ENCODE data around the gene HAPSTR1. TPM values are rescaled to one million over a fixed set of nuclear protein-coding genes. Genes with fewer than 3 reads are reported as not detected.
A peak's percentile ranks its signal among the peaks of the same experiment; 100 is the strongest.

The HAPSTR1 gene
- total RNA-seq, 1 donor: 77.6 TPM

DNA sequence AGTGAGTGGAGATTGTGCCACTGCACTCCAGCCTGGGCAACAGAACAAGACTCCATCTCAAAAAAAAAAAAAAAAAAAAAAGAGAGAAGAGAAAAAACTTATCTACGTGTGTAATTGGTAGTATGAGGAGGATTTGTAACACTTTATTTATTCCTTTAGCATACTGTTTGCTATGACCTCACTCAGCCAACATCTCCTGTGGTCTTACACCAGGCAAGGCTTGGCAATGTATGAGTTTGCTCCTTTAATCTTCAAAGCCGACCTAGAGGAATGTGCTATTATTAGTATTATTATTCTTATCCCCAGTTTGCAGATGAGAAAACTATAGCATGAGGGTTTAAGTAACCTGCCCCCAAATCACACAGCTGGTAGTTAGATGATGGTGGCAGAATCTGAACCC lies 35.8 kb upstream of the HAPSTR1 start:
- TF ChIP-seq, protein P1, sequence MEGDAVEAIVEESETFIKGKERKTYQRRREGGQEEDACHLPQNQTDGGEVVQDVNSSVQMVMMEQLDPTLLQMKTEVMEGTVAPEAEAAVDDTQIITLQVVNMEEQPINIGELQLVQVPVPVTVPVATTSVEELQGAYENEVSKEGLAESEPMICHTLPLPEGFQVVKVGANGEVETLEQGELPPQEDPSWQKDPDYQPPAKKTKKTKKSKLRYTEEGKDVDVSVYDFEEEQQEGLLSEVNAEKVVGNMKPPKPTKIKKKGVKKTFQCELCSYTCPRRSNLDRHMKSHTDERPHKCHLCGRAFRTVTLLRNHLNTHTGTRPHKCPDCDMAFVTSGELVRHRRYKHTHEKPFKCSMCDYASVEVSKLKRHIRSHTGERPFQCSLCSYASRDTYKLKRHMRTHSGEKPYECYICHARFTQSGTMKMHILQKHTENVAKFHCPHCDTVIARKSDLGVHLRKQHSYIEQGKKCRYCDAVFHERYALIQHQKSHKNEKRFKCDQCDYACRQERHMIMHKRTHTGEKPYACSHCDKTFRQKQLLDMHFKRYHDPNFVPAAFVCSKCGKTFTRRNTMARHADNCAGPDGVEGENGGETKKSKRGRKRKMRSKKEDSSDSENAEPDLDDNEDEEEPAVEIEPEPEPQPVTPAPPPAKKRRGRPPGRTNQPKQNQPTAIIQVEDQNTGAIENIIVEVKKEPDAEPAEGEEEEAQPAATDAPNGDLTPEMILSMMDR (IDR thresholded peaks at IDR 0.05; ENCODE audit: insufficient read depth, low read length): no peak
- H3K4me3 ChIP-seq (ENCODE audit: low read depth, low read length): no peak overlapping the region
- DNase-seq (ENCODE audit: low read depth): peak; percentile 54

DNA sequence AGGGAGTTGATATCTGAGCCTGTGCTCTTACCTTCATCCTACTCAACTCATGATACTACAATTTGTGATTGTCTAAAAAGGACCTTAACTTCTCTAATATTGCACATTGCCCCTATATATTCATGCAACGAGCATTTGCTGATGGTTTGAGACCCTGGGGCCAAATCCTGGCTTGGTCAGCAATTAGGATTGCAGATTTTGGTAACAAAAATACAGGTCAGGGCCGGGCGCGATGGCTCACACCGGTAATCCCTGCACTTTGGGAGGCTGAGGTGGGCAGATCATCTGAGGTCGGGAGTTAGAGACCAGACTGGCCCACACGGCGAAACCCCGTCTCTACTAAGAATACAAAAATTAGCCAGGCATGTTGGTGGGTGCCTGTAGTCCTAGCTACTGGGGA lies 35.4 kb upstream of the HAPSTR1 start:
- H3K4me3 ChIP-seq (ENCODE audit: low read depth, low read length): no peak overlapping the region
- TF ChIP-seq, protein P1 (IDR thresholded peaks at IDR 0.05; ENCODE audit: insufficient read depth, low read length): no peak
- DNase-seq (ENCODE audit: low read depth): no peak

DNA sequence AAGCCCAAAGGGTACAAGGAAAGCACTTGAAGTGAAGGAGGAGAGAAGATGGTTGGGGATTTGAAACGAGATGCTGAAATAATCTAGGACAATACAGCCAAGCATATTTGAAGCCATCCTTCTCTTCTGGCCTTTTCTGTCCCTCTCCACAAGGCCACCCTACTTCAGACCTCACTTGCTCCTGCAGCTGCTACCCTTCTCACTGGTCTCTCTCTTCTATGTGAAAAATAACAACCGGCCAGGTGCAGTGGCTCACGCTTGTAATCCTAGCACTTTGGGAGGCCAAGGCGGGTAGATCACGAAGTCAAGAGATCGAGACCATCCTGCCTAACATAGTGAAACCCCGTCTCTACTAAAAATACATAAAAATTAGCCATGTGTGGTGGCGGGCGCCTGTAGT lies 33.2 kb upstream of the HAPSTR1 start:
- DNase-seq (ENCODE audit: low read depth): no peak
- H3K4me3 ChIP-seq (ENCODE audit: low read depth, low read length): no peak overlapping the region
- TF ChIP-seq, protein P1 (IDR thresholded peaks at IDR 0.05; ENCODE audit: insufficient read depth, low read length): no peak

DNA sequence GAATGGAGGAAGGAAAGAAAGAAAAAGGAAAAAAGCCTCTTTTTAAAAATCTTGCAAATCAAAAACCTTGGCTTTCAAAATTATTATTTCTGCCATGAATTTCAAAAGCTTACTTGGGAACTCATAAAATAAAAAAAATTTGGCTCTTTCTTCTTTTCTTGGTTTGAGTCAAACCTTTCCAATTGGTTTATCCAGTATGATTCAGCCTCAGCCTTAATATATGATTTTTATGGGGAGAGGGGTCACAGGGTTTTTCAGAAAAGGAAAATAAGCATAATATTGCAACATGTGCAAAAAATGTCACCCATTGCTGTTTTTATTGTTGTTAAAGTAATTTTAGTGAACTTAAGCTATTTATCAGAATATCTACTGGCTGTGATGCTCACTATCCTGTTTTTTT lies 31.2 kb upstream of the HAPSTR1 start:
- TF ChIP-seq, protein P1 (IDR thresholded peaks at IDR 0.05; ENCODE audit: insufficient read depth, low read length): no peak
- DNase-seq (ENCODE audit: low read depth): peak; percentile 43
- no peak overlapping the region for H3K4me3 ChIP-seq (ENCODE audit: low read depth, low read length)

DNA sequence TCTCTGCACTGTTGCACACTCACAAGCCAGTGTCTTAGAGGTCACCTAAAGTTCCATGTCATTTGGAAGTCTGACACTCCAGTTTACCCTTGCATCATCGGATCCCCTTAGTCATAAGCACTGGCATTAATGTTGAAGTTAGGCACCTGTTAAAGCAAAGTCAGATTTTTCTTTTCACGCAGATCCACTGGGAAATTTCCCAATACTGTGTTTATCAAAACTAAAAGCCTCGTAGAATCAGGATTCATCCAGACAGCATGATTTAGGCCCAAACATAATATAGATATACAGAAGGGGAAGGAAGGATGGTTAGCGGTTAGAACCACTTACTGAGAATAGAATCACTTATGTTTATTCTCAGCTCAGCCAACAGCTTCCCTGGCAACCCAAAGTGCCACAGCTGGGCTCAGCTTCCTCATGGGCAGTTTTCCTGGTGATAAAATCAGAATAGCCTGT lies 30.1 kb upstream of the HAPSTR1 start:
- peak; percentile 61 for DNase-seq (ENCODE audit: low read depth)
- H3K4me3 ChIP-seq (ENCODE audit: low read depth, low read length): no peak overlapping the region
- TF ChIP-seq, protein P1 (IDR thresholded peaks at IDR 0.05; ENCODE audit: insufficient read depth, low read length): no peak

DNA sequence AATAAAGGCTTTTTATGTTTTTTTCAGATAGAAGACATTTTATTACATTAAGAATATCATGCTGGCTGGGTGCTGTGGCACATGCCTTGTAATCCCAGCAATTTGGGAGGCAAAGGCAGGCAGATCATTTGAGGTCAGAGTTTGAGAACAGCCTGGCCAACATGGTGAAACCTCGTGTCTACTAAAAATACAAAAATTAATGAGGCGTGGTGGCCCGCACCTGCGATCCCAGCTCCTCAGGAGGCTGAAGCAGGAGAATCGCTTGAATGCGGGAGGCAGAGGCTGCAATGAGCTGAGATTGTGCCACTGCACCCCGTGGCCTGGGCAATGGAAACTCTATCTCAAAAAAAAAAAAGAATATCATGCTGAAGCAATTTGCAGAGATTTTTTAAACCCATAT lies 29.1 kb upstream of the HAPSTR1 start:
- H3K4me3 ChIP-seq (ENCODE audit: low read depth, low read length): no peak overlapping the region
- DNase-seq (ENCODE audit: low read depth): no peak
- TF ChIP-seq, protein P1 (IDR thresholded peaks at IDR 0.05; ENCODE audit: insufficient read depth, low read length): no peak

DNA sequence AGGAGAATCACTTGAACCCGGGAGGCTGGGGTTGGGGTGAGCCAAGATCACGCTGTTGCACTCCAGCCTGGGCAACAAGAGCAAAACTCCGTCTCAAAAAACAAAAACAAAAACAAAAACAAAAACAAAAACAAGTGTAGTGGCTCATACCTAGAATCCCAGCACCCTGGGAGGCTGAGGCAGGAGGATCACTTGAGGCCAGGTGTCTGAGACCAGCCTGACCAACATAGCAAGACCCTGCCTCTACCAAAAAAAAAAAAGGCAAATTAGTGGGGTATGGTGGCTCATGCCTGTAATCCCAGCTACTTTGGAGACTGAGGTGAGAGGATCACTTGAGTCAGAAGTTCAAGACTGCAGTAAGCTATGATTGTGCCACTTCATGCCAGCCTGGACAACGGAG lies 26.4 kb upstream of the HAPSTR1 start:
- no peak for DNase-seq (ENCODE audit: low read depth)
- TF ChIP-seq, protein P1 (IDR thresholded peaks at IDR 0.05; ENCODE audit: insufficient read depth, low read length): no peak
- H3K4me3 ChIP-seq (ENCODE audit: low read depth, low read length): no peak overlapping the region

Data from fibroblast of the aortic adventitia (primary cell).